GM23338 (cell line): ENCODE data around the gene PAIP2. TPM values are rescaled to one million over a fixed set of nuclear protein-coding genes. Genes with fewer than 3 reads are reported as not detected.
A peak's percentile ranks its signal among the peaks of the same experiment; 100 is the strongest.

Source experiments
- ATAC-seq: fragments of 200-7000 bp; cut with Tn5 transposase; 3 replicates; pipeline ENCODE4 v1.9.1; 2020
- DNase-seq: peaks from one replicate; pipeline ENCODE4 v3.0.0-alpha.2; 2015; ENCODE audit warnings: low spot score
- H2AFZ ChIP-seq: fragments of 200-600 bp; sonication (generic); 2 replicates; pipeline ENCODE4 v1.8.0; 2016; ENCODE audit warnings: antibody characterized with exemption, mild to moderate bottlenecking, moderate library complexity
- H3F3A ChIP-seq: fragments of 200-600 bp; sonication (generic); replicated peaks from 2 replicates; pipeline ENCODE4 v1.8.0; 2017; ENCODE audit warnings: antibody characterized with exemption, mixed run types, low read depth
- H3K27ac ChIP-seq: fragments of 200-600 bp; sonication (generic); 2 replicates; pipeline ENCODE4 v1.6.1; 2016; ENCODE audit warnings: low read depth
- H3K27me3 ChIP-seq: fragments of 200-600 bp; sonication (generic); 2 replicates; pipeline ENCODE4 v1.8.0; 2016; ENCODE audit warnings: mild to moderate bottlenecking, mixed run types, moderate library complexity; ENCODE audit not compliant: insufficient read depth
- H3K36me3 ChIP-seq: fragments of 200-600 bp; sonication (generic); 2 replicates; pipeline ENCODE4 v1.8.0; 2016; ENCODE audit warnings: mild to moderate bottlenecking; ENCODE audit not compliant: insufficient read depth
- H3K4me1 ChIP-seq: fragments of 200-600 bp; sonication (generic); 2 replicates; pipeline ENCODE4 v1.8.0; 2016; ENCODE audit warnings: mild to moderate bottlenecking, moderate library complexity; ENCODE audit not compliant: insufficient read depth
- H3K4me2 ChIP-seq: fragments of 200-600 bp; sonication (generic); 2 replicates; pipeline ENCODE4 v1.7.1; 2017; ENCODE audit warnings: mixed run types
- H3K4me3 ChIP-seq: fragments of 200-600 bp; sonication (generic); 2 replicates; pipeline ENCODE4 v1.6.1; 2016; ENCODE audit warnings: mixed run types
- H3K79me2 ChIP-seq: fragments of 200-600 bp; sonication (generic); replicated peaks from 2 replicates; pipeline ENCODE4 v1.8.0; 2017; ENCODE audit warnings: mild to moderate bottlenecking; ENCODE audit not compliant: insufficient read depth
- H3K9me2 ChIP-seq: fragments of 200-600 bp; sonication (generic); 2 replicates; pipeline ENCODE4 v1.8.0; 2017; ENCODE audit not compliant: insufficient read depth
- H4K20me1 ChIP-seq: fragments of 200-600 bp; sonication (generic); replicated peaks from 2 replicates; pipeline ENCODE4 v1.8.0; 2017; ENCODE audit warnings: mild to moderate bottlenecking; ENCODE audit not compliant: insufficient read depth
- H3K27ac Mint-ChIP-seq: 2 replicates; pipeline ENCODE4 v1.8.0; 2020; ENCODE audit warnings: inconsistent platforms, mild to moderate bottlenecking, moderate library complexity, mixed read lengths
- H3K27me3 Mint-ChIP-seq: 3 replicates; pipeline ENCODE4 v1.8.0; 2022; ENCODE audit warnings: low read depth, mild to moderate bottlenecking, moderate library complexity, mixed read lengths, inconsistent platforms; ENCODE audit not compliant: insufficient read depth, poor library complexity
- H3K36me3 Mint-ChIP-seq: 3 replicates; pipeline ENCODE4 v1.8.0; 2021; ENCODE audit warnings: low read depth, mild to moderate bottlenecking, inconsistent platforms, moderate library complexity, mixed read lengths
- H3K4me1 Mint-ChIP-seq: 3 replicates; pipeline ENCODE4 v1.8.0; 2020; ENCODE audit warnings: mild to moderate bottlenecking, inconsistent platforms, mixed read lengths
- H3K4me3 Mint-ChIP-seq: 3 replicates; pipeline ENCODE4 v1.8.0; 2021; ENCODE audit warnings: moderate library complexity, mild to moderate bottlenecking, inconsistent platforms, mixed read lengths
- H3K9me3 Mint-ChIP-seq: 3 replicates; pipeline ENCODE4 v1.8.0; 2020; ENCODE audit warnings: moderate library complexity, mild to moderate bottlenecking, inconsistent platforms, mixed read lengths
- CTCF ChIP-seq, 2 experiments: fragments of 200-600 bp in 1 of 2; sonication (generic) in 1 of 2; conservative IDR thresholded peaks; 2 replicates each; pipeline versions ENCODE4 v1.5.1 to v1.6.1; 2016 to 2017; ENCODE audit warnings: antibody characterized with exemption in 2 of 2, low read depth in 2 of 2, mild to moderate bottlenecking in 2 of 2, moderate library complexity in 1 of 2
- EZH2phosphoT487 ChIP-seq: fragments of 200-600 bp; sonication (generic); IDR thresholded peaks from one replicate; pipeline ENCODE4 v1.8.1; 2018; ENCODE audit warnings: antibody characterized with exemption; ENCODE audit not compliant: unreplicated experiment
- POLR2AphosphoS5 ChIP-seq: IDR thresholded peaks from 2 replicates; pipeline ENCODE4 v1.6.1; 2016; ENCODE audit warnings: antibody characterized with exemption, low read depth
- ZNF114 ChIP-seq: fragments of 250-450 bp; sonication (Bioruptor Pico); IDR thresholded peaks from 2 replicates; pipeline ENCODE4 v1.5.0; 2020; ENCODE audit warnings: mild to moderate bottlenecking, moderate library complexity
- ZNF331 ChIP-seq: fragments of 250-450 bp; sonication (Bioruptor Pico); IDR thresholded peaks from 2 replicates; pipeline ENCODE4 v1.5.0; 2020; ENCODE audit warnings: low read depth, mild to moderate bottlenecking, moderate library complexity
- ZNF462 ChIP-seq: fragments of 250-450 bp; sonication (Bioruptor Pico); IDR thresholded peaks from 2 replicates; pipeline ENCODE4 v1.5.0; 2020; ENCODE audit warnings: mild to moderate bottlenecking, moderate library complexity
- polyA plus RNA-seq: library from polyadenylated mRNA; unstranded; fragments of >200 nt; fragmentation: Nextera tagmentation; extraction: Ambion mirVana; gene quantifications from 2 replicates; pipeline ENCODE4 v1.2.1, GENCODE V29; 2016
- total RNA-seq: library from RNA; depleted of rRNA; stranded (reverse); fragments of >200 nt; shearing (Covaris generic); gene quantifications from 2 replicates; pipeline ENCODE4 v1.2.3, GENCODE V29; 2014

Gene PAIP2
- total and polyA plus RNA-seq, 2 experiments from 2014 or later = 132 to 277 TPM

- no peaks in the 10 kb centered on the region for H3K9me3 Mint-ChIP-seq
- no peak overlapping the region for H3K4me3 Mint-ChIP-seq
- no peak overlapping the region for H3K27ac ChIP-seq
- peaks cover 13% of the 10 kb centered on the region for H3F3A ChIP-seq
- H3K4me2 ChIP-seq = no peak overlapping the region
- H3K9me2 ChIP-seq = no peaks in the 10 kb centered on the region
- H3K4me1 Mint-ChIP-seq = peaks cover 3% of the 10 kb centered on the region; the same call in 2 of the 3 replicates
- H3K36me3 Mint-ChIP-seq = peaks cover 25% of the 10 kb centered on the region; the same call in 2 of the 3 replicates
- peaks cover 13% of the 10 kb centered on the region for H3K36me3 ChIP-seq
- DNase-seq (no peak), ATAC-seq (no peak; the same call in 2 of the 3 replicates)
- no peak overlapping the region for H3K4me3 ChIP-seq
- H3K27me3 ChIP-seq = no peaks in the 10 kb centered on the region
- H3K79me2 ChIP-seq = no peaks in the 10 kb centered on the region
- no peak overlapping the region for H3K27ac Mint-ChIP-seq
- H3K4me1 ChIP-seq = peaks cover 4% of the 10 kb centered on the region; the same call in 1 of the 2 replicates
- TF ChIP-seq POLR2AphosphoS5 (peak; percentile 47; the same call in 1 of the 2 replicates), ZNF331 (no peak)
- H3K27me3 Mint-ChIP-seq = peaks cover 8% of the 10 kb centered on the region
- no peak overlapping the region for H2AFZ ChIP-seq
- H4K20me1 ChIP-seq = no peaks in the 10 kb centered on the region; the same call in 1 of the 2 replicates
Measured at GRCh38 chr5:139374909-139375308, 33.3 kb downstream of the PAIP2 start.

- no peak overlapping the region for H3K4me3 Mint-ChIP-seq
- Histone ChIP-seq H2AFZ (no peak overlapping the region), H3K4me3 (no peak overlapping the region), H3K27me3 (no peaks in the 10 kb centered on the region), H3K27ac (no peak overlapping the region), H3K79me2 (no peaks in the 10 kb centered on the region), H4K20me1 (no peaks in the 10 kb centered on the region; the same call in 1 of the 2 replicates), H3K9me2 (no peaks in the 10 kb centered on the region), H3K36me3 (peaks cover 6% of the 10 kb centered on the region; the same call in 1 of the 2 replicates), H3K4me2 (no peak overlapping the region), H3K4me1 (peaks cover 4% of the 10 kb centered on the region; the same call in 1 of the 2 replicates), H3F3A (peaks cover 13% of the 10 kb centered on the region)
- H3K36me3 Mint-ChIP-seq = peaks cover 19% of the 10 kb centered on the region; the same call in 2 of the 3 replicates
- H3K4me1 Mint-ChIP-seq = peaks cover 6% of the 10 kb centered on the region; the same call in 2 of the 3 replicates
- DNase-seq = no peak
- peaks cover 9% of the 10 kb centered on the region for H3K27me3 Mint-ChIP-seq
- ATAC-seq = no peak
- no peaks in the 10 kb centered on the region for H3K9me3 Mint-ChIP-seq
- TF ChIP-seq ZNF462 (CRISPR knock-in tag) (no peak), EZH2phosphoT487 (no peak), ZNF114 (no peak), POLR2AphosphoS5 (no peak), CTCF (conservative IDR thresholded peaks at IDR 0.05; ENCODE audit: low read depth in 2 of 2) (no peak)
- H3K27ac Mint-ChIP-seq = no peak overlapping the region
Measured at GRCh38 chr5:139376364-139376763, 34.7 kb downstream of the PAIP2 start.
